HFFc6 (cell line): ENCODE data around the gene MON1B. TPM values are rescaled to one million over a fixed set of nuclear protein-coding genes. Genes with fewer than 3 reads are reported as not detected.

ENCODE experiments used
- DNase-seq: peaks from one replicate; pipeline ENCODE4 v3.0.0-alpha.2; 2018
- H3K27ac Mint-ChIP-seq: 2 replicates; pipeline ENCODE4 v1.8.0; 2020; ENCODE audit warnings: mild to moderate bottlenecking, mixed read lengths
- H3K27me3 Mint-ChIP-seq: 2 replicates; pipeline ENCODE4 v1.8.0; 2021; ENCODE audit warnings: mild to moderate bottlenecking, moderate library complexity, mixed read lengths; ENCODE audit not compliant: insufficient read depth
- H3K36me3 Mint-ChIP-seq: 2 replicates; pipeline ENCODE4 v1.8.0; 2021; ENCODE audit warnings: low read depth, mixed read lengths
- H3K4me1 Mint-ChIP-seq: 2 replicates; pipeline ENCODE4 v1.8.0; 2020; ENCODE audit warnings: low read depth, mixed read lengths
- H3K4me3 Mint-ChIP-seq: 2 replicates; pipeline ENCODE4 v1.8.0; 2020; ENCODE audit warnings: mild to moderate bottlenecking, moderate library complexity, mixed read lengths
- H3K9me3 Mint-ChIP-seq: 2 replicates; pipeline ENCODE4 v1.8.0; 2020; ENCODE audit warnings: mild to moderate bottlenecking, mixed read lengths
- total RNA-seq, 6 experiments: library from RNA; stranded (reverse); fragmentation: NEBNext Ultra II Directional; extraction: Animal tissue kit (Norgen Biotek cat#: 25700); gene quantifications; 2 replicates in 1 of 6; 3 replicates in 5 of 6; pipeline ENCODE4 v1.2.3, GENCODE V29; 2021
- TF ChIP-seq, protein P1 (sequence below): fragments of 200-600 bp; sonication (generic); IDR thresholded peaks from 2 replicates; pipeline ENCODE4 v1.5.0; 2021; ENCODE audit warnings: antibody characterized with exemption, mild to moderate bottlenecking

Gene MON1B
- total RNA-seq, 6 experiments from 2014 or later = 28.7 to 36.5 (median 33.0) TPM

DNA sequence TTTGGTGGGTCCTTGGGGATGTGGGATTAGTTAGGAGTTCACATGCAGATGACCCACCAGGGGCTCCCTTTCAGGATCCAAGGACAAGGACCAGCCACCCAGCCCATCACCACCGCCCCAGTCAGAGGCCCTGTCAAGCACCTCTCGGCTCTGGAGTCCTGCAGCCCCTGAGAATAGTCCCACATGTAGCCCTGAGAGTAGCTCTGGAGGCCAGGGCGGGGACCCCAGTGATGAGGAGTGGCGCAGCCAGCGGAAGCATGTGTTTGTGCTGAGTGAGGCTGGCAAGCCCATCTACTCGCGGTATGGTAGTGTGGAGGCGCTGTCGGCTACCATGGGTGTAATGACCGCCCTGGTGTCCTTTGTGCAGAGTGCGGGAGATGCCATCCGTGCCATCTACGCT lies 2.4 kb downstream of the MON1B start:
- Mint-ChIP-seq H3K27me3 (peaks cover 3% of the 10 kb centered on the region; the same call in 1 of the 2 replicates), H3K27ac (no peak overlapping the region), H3K4me3 (no peak overlapping the region), H3K36me3 (peaks cover 7% of the 10 kb centered on the region), H3K4me1 (peaks cover 15% of the 10 kb centered on the region), H3K9me3 (no peaks in the 10 kb centered on the region)
- DNase-seq = no peak
- TF ChIP-seq, protein P1, sequence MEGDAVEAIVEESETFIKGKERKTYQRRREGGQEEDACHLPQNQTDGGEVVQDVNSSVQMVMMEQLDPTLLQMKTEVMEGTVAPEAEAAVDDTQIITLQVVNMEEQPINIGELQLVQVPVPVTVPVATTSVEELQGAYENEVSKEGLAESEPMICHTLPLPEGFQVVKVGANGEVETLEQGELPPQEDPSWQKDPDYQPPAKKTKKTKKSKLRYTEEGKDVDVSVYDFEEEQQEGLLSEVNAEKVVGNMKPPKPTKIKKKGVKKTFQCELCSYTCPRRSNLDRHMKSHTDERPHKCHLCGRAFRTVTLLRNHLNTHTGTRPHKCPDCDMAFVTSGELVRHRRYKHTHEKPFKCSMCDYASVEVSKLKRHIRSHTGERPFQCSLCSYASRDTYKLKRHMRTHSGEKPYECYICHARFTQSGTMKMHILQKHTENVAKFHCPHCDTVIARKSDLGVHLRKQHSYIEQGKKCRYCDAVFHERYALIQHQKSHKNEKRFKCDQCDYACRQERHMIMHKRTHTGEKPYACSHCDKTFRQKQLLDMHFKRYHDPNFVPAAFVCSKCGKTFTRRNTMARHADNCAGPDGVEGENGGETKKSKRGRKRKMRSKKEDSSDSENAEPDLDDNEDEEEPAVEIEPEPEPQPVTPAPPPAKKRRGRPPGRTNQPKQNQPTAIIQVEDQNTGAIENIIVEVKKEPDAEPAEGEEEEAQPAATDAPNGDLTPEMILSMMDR = no peak

DNA sequence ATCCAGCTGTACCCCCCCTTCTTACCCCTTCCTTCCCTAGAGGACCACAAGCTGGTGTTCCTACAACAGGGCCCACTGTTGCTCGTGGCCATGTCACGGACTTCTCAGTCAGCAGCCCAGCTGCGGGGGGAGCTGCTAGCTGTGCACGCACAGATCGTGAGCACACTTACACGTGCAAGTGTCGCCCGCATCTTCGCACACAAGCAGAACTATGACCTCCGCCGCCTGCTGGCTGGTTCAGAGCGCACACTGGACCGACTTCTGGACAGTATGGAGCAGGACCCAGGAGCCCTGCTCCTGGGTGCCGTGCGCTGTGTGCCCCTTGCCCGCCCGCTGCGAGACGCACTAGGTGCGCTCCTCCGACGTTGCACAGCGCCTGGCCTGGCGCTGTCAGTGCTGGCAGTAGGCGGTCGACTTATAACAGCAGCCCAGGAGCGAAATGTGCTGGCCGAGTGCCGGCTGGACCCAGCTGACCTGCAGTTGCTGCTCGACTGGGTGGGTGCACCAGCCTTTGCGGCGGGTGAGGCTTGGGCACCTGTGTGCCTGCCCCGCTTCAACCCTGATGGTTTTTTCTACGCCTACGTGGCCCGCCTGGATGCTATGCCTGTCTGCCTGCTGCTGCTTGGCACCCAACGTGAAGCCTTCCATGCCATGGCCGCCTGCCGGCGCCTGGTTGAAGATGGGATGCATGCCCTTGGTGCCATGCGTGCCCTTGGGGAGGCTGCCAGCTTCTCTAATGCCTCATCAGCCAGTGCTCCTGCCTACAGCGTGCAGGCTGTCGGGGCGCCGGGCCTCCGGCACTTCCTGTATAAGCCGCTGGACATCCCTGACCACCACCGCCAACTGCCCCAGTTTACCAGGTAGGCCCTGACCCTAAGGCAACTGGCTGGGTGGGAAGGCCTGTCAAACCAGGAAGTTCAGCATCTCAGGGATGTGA lies 3.6 kb downstream of the MON1B start:
- Mint-ChIP-seq H3K9me3 (no peaks in the 10 kb centered on the region), H3K4me3 (no peak overlapping the region), H3K4me1 (peaks cover 15% of the 10 kb centered on the region), H3K36me3 (peaks cover 12% of the 10 kb centered on the region), H3K27me3 (peaks cover 3% of the 10 kb centered on the region; the same call in 1 of the 2 replicates), H3K27ac (no peak overlapping the region)
- TF ChIP-seq, protein P1 = no peak
- DNase-seq = no peak

DNA sequence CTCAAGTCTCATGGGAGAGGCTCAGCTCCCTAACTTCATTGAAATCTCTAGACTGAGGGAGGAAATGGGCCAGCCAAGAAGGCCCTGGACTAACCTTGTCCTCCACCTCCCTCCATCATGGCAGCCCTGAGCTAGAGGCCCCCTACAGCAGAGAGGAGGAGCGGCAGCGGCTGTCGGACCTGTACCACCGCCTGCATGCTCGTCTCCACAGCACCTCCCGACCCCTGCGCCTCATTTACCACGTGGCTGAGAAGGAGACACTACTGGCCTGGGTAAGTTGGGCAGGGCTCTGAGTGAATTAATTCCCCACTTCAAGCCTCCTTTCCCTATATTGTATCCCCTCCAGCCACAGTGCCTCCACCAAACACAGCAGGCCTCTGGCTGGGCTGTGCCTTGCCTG lies 4.4 kb downstream of the MON1B start:
- Mint-ChIP-seq H3K9me3 (no peaks in the 10 kb centered on the region), H3K4me1 (peaks cover 15% of the 10 kb centered on the region), H3K27ac (no peak overlapping the region), H3K36me3 (peaks cover 12% of the 10 kb centered on the region), H3K4me3 (no peak overlapping the region), H3K27me3 (peaks cover 3% of the 10 kb centered on the region; the same call in 1 of the 2 replicates)
- TF ChIP-seq, protein P1 = no peak
- DNase-seq = no peak

DNA sequence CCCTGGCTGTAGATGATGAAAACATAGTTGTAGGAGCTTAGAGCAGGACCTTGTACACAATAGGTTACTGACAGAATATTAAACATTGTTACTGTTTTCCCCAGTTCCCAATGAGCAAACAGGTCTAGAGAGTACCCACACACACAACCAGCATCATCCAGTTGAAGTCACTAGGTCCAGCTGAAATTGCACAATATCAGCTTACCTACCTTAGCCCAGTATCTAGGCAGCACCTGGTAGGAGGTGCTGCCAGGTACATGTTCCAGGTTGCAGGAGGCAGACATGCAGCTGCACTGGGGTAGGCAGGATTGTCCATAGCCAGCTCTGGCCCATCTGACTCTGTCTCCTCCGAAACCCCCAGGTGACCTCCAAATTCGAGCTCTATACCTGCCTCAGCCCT lies 6.8 kb downstream of the MON1B start:
- Mint-ChIP-seq H3K9me3 (no peaks in the 10 kb centered on the region), H3K27ac (no peak overlapping the region), H3K4me3 (no peak overlapping the region), H3K4me1 (no peaks in the 10 kb centered on the region; the same call in 1 of the 2 replicates), H3K27me3 (no peaks in the 10 kb centered on the region), H3K36me3 (peaks cover 12% of the 10 kb centered on the region)
- no peak for DNase-seq
- TF ChIP-seq, protein P1 = no peak

DNA sequence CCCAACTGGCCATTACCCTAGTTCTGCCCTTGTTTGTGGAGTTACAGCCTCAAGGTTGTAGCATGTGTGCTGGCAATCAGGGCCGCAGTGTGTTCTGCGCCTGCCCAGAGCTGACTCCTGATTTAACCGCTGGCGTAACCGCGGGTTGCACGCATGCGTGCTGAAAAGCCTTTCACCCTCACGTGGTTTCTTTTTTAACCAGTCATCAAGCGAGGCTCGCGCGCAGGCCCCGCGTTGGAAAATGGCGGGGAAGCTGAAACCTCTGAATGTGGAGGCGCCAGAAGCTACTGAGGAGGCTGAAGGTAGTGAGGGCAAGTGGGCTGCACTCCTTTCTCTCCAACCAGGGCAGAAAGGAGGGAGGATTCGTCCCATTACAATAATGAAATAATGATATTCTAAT lies 8.2 kb downstream of the MON1B start, which contains the start of gene SYCE1L:
SYCE1L (plus strand) TSS at position 198 of the 400 bp plus-strand sequence; CDS start at position 242, 44 bp downstream.
- H3K4me1 Mint-ChIP-seq = no peaks in the 10 kb centered on the region
- H3K36me3 Mint-ChIP-seq = peaks cover 5% of the 10 kb centered on the region; the same call in 1 of the 2 replicates
- no peak within 1 kb of the TSS for H3K27ac Mint-ChIP-seq
- no peaks in the 10 kb centered on the region for H3K9me3 Mint-ChIP-seq
- TF ChIP-seq, protein P1 = no peak
- H3K4me3 Mint-ChIP-seq = no peak within 1 kb of the TSS
- H3K27me3 Mint-ChIP-seq = no peaks in the 10 kb centered on the region
- no peak for DNase-seq
